ENCODE results near the gene VKORC1L1.
"Not testable (repeated sequence)": the region's sequence is repeated elsewhere in the genome, so short reads cannot be mapped to it uniquely, and the experiment has no call there.

The VKORC1L1 gene

GRCh38 chr7:65872776-65873581 lies at the start of gene VKORC1L1:
Gene VKORC1L1, plus strand, starts transcription at chr7:65873074. Its CDS starts 298 bp downstream, at chr7:65873372.
- peak; percentile 91 for DNase-seq

DNA sequence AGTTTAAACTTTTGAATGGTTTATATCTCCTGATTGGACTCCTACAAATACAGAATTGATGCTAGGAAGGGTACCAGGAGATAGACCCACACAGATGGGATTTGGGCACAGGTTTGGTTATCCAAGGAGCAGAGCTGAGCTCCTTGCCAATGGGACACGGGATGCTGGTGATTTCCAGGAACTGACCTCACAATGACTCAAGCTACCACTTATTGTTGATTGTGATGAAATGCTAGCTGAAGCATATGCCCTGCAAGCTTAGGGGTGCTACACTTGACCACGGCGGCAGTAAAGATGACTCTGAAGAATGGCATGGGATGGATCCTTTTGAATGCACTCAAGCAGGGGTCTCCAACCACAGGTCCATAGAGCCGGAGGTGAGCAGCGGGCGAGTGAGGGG lies 45.5 kb upstream of the VKORC1L1 start:
- DNase-seq, result no peak

DNA sequence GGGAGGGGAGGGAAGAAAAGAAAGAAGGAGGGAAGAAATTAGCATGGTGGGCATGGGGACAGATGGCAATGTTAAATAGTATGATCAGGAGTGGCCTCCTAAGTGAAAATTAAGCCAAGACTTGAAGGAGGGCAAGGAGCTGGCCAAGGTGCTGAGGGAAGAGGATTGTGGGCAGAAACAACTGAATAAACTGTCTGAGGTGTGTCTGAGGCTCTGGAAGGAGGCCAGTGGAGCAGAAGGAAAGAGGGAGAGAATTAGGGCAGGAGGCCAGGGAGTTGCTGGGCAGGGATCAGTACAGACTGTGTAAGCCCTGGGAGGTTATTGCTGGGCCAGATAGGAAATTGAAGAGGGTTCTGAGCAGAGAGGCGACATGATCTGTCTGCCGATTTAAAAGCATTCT lies 40.6 kb upstream of the VKORC1L1 start:
- DNase-seq, result peak; percentile 36

DNA sequence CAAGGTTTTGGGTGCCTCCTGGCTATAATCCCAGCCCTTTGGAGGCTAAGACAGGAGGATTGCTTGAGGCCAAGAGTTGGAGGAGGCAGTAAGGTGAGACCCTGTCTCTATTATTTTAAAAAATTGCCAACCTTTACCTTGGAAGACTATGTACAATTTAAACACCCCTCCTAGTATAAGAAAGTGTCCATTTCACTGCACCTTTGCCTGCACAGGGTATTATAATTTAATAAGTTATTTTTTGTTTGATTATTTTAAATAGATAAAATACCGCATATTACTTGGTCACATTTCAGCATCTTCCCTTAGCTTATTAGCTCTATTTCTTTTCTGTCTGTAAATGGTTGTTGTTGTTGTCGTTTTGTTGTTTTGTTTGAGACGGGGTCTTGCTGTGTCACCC lies 36.2 kb upstream of the VKORC1L1 start:
- DNase-seq, result not testable (repeated sequence)

DNA sequence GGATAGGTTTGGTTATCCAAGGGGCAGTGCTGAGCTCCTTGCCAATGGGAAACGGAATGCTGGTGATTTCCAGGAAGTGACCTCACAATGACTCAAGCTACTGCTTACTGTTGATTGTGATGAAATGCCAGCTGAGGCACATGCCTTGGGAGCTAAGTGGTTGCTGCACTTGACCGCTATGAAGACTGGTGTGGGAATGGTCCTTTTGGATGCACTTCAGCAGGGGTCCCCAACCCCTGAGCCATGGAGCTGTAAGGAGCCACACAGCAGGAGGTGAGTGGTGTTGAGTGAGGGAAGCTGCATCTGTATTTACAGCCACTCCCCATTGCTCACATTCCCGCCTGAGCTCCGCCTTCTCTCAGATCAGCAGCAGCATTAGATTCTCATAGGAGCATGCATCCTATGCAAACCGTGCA lies 35.3 kb upstream of the VKORC1L1 start:
- DNase-seq, result peak; percentile 6

- no peak for DNase-seq
Observed at GRCh38 chr7:65839846-65840245, 33.0 kb upstream of the VKORC1L1 start.

DNA sequence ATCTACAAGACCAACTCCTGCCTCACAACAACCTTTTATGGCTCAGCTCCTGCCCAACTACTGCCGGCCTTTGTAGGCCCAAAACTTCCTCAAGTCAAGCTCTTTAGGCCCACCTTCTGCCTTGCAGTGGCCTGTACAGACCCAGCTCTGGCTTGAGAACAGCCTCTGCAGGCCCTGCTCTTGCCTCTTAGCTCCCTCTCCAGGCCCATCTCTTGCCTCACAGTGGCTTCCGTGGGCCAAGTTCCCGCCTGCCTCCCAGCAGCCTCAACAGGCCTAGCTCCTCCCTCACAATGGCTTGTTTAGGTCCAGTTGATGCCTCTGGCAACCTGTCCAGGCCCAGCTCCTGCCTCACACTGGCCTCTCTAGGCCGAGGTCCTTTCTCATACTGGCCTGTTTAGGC lies 32.4 kb upstream of the VKORC1L1 start:
- DNase-seq, result no peak

DNA sequence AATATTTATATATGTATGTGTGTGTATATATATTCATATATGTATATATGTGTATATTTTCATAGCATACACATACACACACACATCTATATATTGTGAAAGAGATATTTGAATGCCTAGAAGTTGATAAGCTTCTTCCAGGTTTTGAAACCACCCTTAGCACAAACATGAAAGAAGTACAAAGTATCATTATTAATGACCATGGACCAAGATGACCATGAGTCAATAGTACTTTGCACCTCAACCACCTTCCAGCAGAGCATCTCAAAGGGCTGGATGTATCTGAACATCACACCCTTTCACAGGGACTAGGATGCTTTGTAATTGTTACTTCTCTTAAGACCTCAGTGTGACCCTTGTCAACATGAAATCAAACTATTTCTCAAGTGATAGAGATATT lies 29.3 kb upstream of the VKORC1L1 start:
- DNase-seq, result not testable (repeated sequence)

DNA sequence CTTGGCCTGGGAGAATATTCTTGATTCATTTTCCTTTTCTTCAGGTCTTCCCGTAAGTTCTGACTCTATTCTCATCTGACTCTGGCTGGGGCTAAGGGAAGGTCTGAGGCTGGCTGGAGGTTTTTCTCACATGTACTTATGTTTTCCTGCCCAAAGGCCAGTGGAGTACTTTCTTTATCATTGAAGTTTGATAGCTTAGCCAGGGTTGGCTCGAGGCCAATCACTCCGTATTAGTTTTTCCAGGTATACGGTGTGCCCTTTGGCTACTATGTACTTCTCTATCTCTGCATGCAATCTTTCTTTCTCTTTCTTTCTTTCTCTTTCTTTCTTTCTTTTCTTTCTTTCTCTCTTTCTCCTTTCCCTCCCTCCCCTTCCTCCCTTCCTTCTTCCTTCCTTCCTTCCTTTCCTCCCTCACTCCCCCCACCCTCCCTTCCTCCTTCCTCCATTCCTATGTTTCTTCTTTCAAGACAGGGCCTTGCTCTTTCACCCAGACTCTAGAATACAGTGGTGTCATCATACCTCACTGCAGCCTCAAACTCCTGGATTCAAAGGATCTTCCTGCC lies 26.8 kb upstream of the VKORC1L1 start:
- DNase-seq, result no peak

DNA sequence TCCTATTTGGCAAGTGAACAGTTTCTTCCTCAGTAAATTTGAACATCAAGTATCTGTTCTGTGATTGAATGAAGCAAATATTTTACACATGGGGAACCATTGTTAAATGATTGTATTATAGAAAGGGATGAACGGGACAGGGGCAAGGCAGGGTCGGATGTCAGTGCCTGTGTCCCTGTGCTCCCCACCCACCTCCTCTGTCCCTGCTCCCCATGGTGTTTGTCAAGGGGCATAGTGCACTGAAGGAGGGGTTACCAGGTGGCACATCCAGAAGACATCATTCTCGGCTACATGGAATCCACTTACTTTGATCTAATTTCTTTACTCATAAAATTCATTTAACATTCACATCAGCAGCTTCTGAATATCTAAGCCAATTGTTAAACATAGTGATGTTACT lies 19.4 kb upstream of the VKORC1L1 start:
- DNase-seq, result not testable (repeated sequence)

DNA sequence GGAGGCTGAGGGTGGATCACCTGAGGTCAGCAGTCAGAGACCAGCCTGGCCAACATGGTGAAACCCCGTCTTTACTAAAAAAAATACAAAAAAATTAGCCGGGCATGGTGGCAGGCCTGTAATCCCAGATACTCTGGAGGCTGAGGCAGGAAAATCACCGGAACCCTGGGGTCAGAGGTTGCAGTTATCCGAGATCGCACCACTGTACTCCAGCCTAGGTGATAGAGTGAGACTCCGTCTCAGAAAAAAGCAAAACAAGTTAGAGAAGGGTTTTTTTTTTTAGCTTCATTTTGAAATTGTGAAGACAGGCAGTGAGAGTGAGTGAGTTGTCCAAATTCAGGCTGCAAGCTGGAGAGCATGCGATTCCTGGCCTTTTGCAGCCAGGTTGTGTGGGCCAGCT lies 19.0 kb upstream of the VKORC1L1 start:
- not testable (repeated sequence) for DNase-seq

DNA sequence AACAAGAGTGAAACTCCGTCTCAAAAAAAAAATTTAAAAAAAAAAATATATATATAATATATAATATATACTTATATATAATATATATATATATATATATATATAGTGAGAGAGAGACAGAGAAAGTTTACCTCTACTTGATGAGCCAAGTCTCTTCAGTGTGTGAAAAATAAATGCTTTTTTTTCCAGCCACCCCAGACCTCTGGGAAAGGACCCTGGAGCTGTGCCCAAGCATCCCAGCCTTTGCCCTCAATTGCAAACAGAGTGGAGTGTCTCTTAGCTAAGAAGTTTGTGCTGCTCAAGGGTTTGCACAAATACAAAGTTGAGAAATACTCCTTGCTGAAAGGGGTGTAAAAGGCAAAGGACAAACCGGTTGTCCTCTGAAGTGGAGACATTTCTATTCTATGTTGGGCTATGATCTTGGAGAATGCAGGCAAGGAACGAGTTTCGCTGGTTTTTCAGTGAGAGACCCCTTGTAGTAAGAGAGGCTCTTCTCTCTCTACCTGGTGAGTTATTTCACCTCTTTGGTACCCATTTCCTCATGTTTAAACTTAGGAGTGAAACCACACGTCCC lies 15.5 kb upstream of the VKORC1L1 start:
- not testable (repeated sequence) for DNase-seq

GRCh38 chr7:65858660-65859059 lies 14.2 kb upstream of the VKORC1L1 start:
- not testable (repeated sequence) for DNase-seq

GRCh38 chr7:65866244-65866643 lies 6.6 kb upstream of the VKORC1L1 start:
- not testable (repeated sequence) for DNase-seq

GRCh38 chr7:65867681-65868080 lies 5.2 kb upstream of the VKORC1L1 start:
- DNase-seq, result not testable (repeated sequence)

GRCh38 chr7:65869312-65869711 lies 3.6 kb upstream of the VKORC1L1 start:
- peak; percentile 63 for DNase-seq

GRCh38 chr7:65871451-65871850 lies 1.4 kb upstream of the VKORC1L1 start:
- DNase-seq, result not testable (repeated sequence)

DNA sequence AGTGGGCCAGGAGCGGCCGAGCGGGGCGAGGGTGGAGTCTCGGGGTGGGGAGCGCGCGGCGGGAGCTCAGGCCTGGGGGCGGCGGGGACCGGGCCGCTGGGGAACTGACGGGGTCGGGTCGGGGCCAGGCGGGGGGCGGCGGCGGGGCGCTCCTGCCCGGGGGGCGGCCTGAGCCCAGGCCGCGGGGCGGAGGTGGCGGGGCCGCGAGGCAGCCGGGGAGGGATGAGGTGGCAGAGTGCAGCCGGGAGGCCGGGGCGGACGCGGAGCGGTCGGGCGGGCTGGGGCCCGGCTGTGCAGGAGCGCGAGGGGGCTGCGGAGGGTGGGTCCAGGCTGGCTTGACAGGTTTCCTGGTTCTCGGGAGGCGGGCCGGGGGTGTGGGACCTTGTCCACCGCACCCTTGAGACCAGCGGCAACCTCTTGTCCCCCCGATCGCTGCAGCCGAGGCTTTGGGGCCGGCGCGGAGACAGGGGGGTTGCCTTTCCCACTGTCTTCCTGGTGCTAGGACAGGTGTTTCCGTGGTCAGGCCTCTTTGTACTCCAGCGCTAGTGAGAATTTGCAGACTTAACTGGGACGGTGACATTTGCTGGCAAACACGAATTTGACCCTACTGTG lies 814 bp downstream of the VKORC1L1 start:
- DNase-seq, result not testable (repeated sequence)

DNA sequence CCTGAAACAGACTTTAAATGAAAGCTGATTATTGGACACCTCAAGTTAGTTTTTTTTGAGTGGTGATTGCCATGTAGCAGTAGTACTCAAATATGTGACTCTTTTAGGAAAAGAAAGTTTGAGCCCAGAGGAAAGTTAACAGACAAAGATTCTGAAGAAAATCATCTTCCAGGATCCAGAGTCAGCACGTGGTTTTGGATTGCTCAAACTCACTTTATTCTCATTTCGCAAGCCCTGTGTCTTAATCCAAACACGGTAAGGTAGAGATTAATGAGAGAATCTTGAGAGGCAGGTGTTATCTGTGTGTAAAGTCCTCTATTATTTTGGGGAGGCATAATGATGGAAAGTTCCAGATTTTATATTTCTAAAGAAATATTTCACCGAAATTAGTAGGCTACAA lies 2.8 kb downstream of the VKORC1L1 start:
- not testable (repeated sequence) for DNase-seq

- not testable (repeated sequence) for DNase-seq
Observed at GRCh38 chr7:65879292-65880153, 6.6 kb downstream of the VKORC1L1 start.

- DNase-seq, result not testable (repeated sequence)
Observed at GRCh38 chr7:65880242-65880641, 7.4 kb downstream of the VKORC1L1 start.

DNA sequence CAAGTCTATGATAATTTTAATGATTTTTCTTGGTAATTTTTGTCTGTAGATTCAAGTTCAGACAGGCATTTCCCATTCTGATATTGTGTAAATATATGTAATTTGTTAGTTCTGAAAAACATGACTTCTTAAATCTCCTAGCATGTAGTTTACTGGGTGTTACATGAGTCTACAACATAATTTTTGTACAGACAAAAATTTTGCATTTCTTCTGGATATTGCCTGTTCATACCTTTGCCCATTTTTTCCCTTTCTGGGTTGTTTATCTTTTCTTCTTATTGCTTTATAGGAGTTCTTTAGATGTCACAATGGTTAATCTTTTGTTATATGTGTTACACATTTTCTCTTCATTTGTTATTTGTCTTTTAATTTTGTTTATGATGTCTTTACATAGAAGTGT lies 12.1 kb downstream of the VKORC1L1 start:
- DNase-seq, result not testable (repeated sequence)

DNA sequence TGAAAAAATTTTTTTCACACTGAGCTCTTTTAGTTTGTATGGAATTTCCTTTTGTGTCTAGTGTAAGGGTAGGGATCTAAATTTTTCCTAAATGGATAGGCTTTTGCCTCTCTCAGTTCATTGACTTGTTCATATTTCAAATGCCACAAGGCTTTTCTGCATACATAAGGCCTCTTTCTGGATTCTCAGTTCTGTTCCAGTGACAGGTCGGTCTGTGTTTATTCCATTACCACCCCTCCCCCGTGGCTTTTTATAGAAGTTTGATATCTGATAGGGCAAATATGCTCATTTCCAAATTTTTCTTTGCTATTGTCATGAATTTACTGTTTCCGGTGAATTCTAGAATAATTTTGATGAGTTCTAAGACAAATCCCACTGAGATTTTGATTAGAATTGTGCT lies 12.7 kb downstream of the VKORC1L1 start:
- DNase-seq, result not testable (repeated sequence)
